Fibroblast of villous mesenchyme (primary cell): ENCODE results near the gene TRPM8. TPM values are rescaled to one million over a fixed set of nuclear protein-coding genes. Genes with fewer than 3 reads are reported as not detected.

Experiments used
- DNase-seq: peaks from one replicate; pipeline ENCODE4 v3.0.0-alpha.2; 2010; ENCODE audit warnings: low read depth
- H3K4me3 ChIP-seq: 2 replicates; pipeline ENCODE4 v1.5.1; 2011; ENCODE audit warnings: low read depth, mild to moderate bottlenecking, low read length
- CTCF ChIP-seq: IDR thresholded peaks from 2 replicates; pipeline ENCODE4 v1.5.1; 2012; ENCODE audit warnings: low read depth, mild to moderate bottlenecking, low read length; ENCODE audit not compliant: insufficient read depth
- total RNA-seq: library from RNA; depleted of rRNA; stranded (reverse); fragments of >200 nt; gene quantifications from 2 replicates; pipeline ENCODE4 v1.2.3, GENCODE V29; 2012

Gene TRPM8
- total RNA-seq, 1 donor = not detected

DNA sequence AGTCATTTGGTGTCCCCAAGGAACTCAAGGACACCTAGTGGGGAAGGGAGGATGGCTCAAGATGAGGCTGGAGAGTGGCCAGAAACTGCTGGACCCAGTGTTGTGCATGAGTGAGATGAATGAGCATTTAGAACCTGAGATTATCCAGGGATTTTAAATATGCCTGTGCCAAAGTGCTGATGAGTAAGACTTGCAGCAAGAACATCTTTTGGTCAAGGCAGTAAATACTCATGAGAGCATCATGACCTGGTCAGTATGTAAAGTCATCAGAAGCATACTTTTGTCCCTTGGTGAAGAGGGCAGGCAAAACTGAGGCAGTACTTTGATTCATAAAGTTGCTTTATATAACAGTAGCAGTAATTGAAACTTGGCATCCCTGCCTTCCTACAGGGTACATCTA is 130.2 kb downstream of the TRPM8 start:
- DNase-seq = no peak
- no peak for TF ChIP-seq CTCF
- no peak overlapping the region for H3K4me3 ChIP-seq

DNA sequence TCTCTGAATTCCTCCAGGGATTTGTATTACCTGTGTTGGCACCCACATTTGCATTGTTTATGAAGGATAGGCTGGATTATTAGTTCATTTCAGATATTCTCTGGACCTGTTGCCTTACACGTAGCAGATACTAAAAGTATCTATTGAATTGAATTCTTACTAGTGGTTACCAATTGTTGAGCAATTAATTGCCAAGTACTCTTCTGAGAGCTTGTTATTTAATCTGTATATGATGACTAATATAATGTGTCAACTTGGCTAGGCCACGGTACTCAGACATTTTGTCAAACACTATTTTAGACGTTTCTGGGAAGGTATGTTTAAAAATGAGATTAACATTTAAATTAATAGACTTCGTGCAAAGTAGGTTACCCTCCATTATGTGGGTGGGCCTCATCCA is 130.9 kb downstream of the TRPM8 start:
- DNase-seq = no peak
- H3K4me3 ChIP-seq = no peak overlapping the region
- TF ChIP-seq CTCF = no peak

DNA sequence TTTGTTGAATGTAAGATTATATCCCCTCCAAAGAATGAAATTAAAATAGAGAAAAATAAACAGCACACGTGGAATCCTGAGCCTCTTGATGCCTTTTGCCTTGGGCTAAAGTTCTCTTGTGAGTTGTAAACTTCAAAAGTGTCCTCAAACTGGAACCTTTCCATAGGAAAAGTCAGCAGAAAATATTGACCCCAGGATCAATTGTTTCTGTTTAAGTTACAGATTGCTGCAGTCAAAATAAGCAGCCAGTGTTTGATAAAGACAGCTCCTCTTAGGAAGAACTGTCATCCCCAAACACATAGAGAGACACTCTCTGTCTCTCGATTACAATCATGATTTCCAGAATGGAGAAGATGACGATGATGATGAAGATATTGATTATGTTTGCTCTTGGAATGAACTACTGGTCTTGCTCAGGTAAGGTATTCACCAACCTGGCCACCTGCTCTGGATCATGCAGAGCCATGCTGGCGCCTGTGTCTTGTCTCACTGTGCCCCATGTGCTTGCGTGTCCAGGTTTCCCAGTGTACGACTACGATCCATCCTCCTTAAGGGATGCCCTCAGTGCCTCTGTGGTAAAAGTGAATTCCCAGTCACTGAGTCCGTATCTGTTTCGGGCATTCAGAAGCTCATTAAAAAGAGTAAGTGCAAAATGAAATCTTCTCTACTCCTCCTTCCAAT is 133.4 kb downstream of the TRPM8 start, which contains the start of gene SPP2:
Gene SPP2 (plus strand): TSS at position 248 of the 681 bp plus-strand sequence. CDS start 85 bp downstream, at position 333.
- TF ChIP-seq CTCF = no peak
- no peak within 1 kb of the TSS for H3K4me3 ChIP-seq
- no peak for DNase-seq

- H3K4me3 ChIP-seq = no peak overlapping the region
- DNase-seq = no peak
Observed at GRCh38 chr2:234051374-234052070, 134.3 kb downstream of the TRPM8 start.

DNA sequence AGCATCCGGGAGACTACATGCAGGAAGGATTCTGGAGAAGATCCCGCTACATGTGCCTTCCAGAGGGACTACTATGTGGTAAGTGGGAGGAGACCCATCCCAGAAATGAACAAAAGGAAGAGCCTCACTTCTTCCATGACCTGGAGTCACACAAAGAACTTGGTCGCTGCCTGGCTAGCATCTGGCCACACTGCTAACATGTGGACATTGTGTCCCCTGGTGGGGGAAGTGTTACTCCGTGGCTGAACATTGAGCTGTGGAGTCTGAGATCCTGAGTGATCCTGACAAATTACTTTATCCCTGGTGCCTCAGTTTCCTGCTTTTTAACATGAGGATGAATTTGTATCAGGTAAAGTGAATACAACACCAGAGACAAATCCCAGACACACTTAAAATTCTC is 141.7 kb downstream of the TRPM8 start:
- no peak for DNase-seq
- TF ChIP-seq CTCF = no peak
- H3K4me3 ChIP-seq = no peak overlapping the region

More at GRCh38 chr2:234051374-234052070, 134.3 kb downstream of the TRPM8 start:
- TF ChIP-seq CTCF = no peak

DNA sequence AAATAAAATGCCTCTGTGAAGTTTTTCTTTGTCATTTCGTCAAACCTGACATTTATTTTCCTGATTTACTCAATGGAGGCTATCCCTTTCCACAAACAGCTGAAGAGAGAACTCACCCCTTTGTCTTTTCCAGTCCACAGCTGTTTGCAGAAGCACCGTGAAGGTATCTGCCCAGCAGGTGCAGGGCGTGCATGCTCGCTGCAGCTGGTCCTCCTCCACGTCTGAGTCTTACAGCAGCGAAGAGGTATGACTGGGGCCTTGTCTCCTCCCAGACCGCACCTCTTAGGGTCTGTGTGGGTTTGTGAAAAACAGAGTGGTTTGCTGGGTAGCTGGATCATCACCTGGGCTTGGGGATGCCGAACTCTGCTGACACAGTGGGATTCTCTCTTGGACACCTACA is 143.1 kb downstream of the TRPM8 start:
- no peak for DNase-seq
- no peak for TF ChIP-seq CTCF
- no peak overlapping the region for H3K4me3 ChIP-seq
